Left colon (tissue), 2 donors: ENCODE results near the gene NIM1K. TPM values are rescaled to one million over a fixed set of nuclear protein-coding genes. Genes with fewer than 3 reads are reported as not detected.
"Not testable (repeated sequence)": the region's sequence is repeated elsewhere in the genome, so short reads cannot be mapped to it uniquely, and the experiment has no call there.

Experiments used
- ATAC-seq: fragments of 200-7000 bp; cut with Tn5 transposase; one replicate; pipeline ENCODE4 v1.9.1; 2020; ENCODE audit warnings: mild to moderate bottlenecking, moderate library complexity
- DNase-seq, 2 donors: peaks; one replicate each; pipeline ENCODE4 v3.0.0-alpha.2; 2020
- intact Hi-C, 2 donors: fragments of 100-400 bp; cut with DNase I in 1 of 2; cut with micrococcal nuclease in 1 of 2; formaldehyde crosslinking; loops; one replicate each; pipeline versions ENCODE4 v1.11.2 to v1.14.0; 2022; cut with DNase I, micrococcal nuclease
- total RNA-seq, 2 donors: library from RNA; stranded (reverse); fragmentation: NEBNext Ultra II Directional; extraction: Animal tissue kit (Norgen Biotek cat#: 25700); gene quantifications; one replicate each; pipeline ENCODE4 v1.2.1, GENCODE V29; 2021
- donor health status: DM: no; HTN: no; CAD: no.
- donor health status: DM: yes; HTN: yes; CAD: no.

NIM1K gene
- total RNA-seq, 2 donors from 2014 or later = 0.20 to 0.34 TPM

DNA sequence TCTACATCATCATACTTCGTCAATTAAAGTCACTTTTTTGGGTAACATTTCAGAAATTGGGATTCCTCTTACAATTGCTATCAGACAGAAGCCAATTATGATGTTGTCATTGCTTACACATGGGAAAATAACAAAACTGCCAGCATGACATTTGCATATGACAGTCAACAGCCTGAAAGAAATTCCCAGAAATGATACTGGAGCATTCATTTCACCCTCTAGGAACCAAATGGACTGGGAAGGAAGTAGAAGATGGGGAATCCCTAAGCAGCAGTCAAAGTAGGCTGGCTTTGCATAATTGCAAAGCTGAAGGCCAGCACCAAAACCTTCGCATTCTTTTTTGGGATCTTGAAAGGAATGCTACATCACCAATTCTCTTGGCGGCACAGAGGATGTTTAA is 110.5 kb downstream of the NIM1K start:
- intact Hi-C loops = loop anchor here in 1 of 2 donors (10.0 kb wide), 1 partner anchor 188 kb away; no protein-coding TSS in a partner anchor
- ATAC-seq = no peak

DNA sequence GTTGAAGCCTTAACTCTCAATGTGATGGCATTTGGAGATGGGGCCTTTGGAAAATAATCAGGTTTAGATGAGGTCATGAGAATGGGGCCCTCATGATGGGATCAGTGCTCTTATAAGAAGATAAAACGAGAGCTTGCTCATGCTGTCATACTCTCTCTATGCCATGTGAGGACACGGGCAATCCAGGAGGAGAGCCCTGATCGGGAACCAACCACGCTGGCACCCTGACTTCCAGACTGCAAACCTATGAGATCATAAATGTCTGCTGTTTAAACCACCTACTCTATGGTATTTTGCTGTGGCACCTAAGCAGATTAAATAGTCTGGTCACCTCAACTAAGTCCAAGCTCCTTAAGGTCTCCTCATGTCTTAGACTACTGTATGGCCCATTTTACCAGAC is 111.2 kb downstream of the NIM1K start:
- ATAC-seq = no peak
- no peak for DNase-seq
- intact Hi-C loops = loop anchor here in 1 of 2 donors (10.0 kb wide), 1 partner anchor 188 kb away; no protein-coding TSS in a partner anchor

More for the DNA sequence above, 110.5 kb downstream of the NIM1K start:
- no peak for DNase-seq

DNA sequence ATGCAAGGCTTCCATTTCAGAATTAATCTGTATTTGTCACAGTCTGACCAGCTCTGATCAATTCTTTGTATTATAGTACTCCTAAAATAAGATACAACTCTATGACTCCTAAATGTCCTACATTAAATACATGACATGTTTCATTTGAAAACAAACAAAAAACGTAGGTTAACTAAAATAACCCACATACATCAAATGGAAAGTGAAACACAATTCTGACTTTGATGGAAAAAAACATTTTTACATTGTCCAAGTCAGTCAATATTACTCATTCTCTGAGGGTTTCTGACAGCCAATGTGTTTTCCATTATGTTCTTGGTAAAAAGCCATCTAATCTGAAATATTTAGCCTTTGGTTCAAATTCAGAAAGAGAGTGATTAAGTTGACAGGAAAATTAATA is 112.5 kb downstream of the NIM1K start:
- intact Hi-C loops = loop anchor here in 1 of 2 donors (10.0 kb wide), 1 partner anchor 190 kb away; no protein-coding TSS in a partner anchor
- ATAC-seq = no peak
- DNase-seq = no peak

DNA sequence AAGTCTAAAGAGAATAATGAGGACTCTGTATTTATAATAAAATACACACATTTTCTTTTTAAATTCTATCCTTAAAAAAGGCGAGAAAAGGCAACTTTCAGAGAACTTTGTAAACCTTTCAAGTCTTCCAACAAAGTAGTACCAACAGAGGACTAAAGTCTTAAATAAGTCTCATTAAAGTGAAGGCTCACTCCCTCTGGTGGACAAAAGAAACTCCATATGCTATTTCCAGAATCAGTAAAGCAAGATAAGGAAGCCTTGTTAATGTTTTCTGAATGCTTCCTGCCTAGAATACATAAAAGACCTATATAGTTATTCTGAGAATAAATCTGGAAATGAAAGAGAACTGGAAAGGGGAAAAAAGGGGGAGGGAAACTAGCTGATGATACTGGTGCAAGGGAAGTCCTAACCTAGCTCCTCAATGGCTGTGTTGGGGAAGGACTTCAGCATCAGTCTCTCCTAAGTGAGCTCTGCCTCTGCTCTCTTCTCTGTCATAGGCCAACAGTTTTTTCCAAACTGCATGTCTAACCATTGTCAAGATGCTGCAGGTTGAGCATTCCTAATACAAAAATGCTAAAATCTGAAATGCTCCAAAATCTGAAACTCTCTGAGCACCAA is 114.0 kb downstream of the NIM1K start:
- intact Hi-C loops = loop anchor here in 1 of 2 donors (10.0 kb wide), 1 partner anchor 191 kb away; no protein-coding TSS in a partner anchor
- ATAC-seq (peak; percentile 78), DNase-seq (no peak)

DNA sequence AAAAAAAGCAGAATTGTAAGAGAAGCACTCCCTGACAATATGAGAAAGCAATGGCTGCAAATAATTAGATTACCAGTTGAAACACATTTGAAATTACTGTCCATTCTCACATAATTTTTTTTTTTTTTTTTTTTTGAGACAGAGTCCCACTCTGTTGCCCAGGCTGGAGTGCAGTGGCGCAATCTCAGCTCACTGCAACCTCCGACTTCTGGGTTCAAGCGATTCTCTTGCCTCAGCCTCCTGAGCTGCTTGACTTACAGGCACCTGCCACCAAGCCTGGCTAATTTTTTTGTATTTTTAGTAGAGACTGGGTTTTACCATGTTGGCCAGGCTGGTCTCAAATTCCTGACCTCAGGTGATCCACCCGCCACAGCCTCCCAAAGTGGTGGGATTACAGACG is 114.9 kb downstream of the NIM1K start:
- DNase-seq, ATAC-seq: not testable (repeated sequence)
- intact Hi-C loops = loop anchor here in 1 of 2 donors (10.0 kb wide), 1 partner anchor 192 kb away; no protein-coding TSS in a partner anchor

DNA sequence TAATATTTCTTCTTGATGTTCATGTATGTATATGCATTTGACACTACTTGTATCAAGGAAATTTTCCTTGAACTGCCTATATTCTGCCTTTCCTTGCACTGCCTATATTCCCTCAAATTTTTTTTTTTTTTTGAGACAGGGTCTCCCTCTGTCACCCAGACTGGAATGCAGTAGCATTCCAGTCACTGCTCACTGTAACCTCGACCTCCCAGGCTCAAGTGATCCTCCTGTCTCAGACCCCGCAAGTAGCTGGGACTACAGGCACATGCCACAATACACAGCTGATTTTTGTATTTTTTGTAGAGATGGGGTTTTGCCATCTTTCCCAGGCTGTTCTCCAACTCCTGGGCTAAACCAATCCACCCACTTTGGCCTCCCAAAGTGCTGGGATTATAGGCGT is 117.1 kb downstream of the NIM1K start:
- DNase-seq (no peak), ATAC-seq (no peak)
- intact Hi-C loops = loop anchor here in 1 of 2 donors (10.0 kb wide), 1 partner anchor 194 kb away; no protein-coding TSS in a partner anchor

DNA sequence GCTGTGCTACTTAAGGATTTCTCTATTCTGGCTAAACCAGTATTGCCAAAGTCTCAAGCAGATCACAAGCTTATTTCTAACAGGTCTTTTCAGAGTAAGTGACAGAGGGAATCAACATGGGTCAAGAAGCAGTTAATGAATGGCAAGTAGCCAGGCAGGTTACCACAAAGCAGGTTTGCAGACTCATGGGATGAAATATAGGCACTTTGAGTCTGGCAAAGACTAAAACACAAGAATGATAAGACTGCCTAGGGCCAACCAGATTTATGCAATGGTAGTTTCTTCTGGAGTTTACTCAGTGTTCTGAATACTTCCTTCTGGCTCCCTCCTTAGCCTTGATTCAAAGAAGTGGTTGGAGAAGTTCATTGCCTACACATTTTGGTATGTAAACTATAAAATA is 117.6 kb downstream of the NIM1K start:
- intact Hi-C loops = loop anchor here in 1 of 2 donors (10.0 kb wide), 2 partner anchors 175 to 195 kb away; partner anchors contain the start of gene TMEM267

DNA sequence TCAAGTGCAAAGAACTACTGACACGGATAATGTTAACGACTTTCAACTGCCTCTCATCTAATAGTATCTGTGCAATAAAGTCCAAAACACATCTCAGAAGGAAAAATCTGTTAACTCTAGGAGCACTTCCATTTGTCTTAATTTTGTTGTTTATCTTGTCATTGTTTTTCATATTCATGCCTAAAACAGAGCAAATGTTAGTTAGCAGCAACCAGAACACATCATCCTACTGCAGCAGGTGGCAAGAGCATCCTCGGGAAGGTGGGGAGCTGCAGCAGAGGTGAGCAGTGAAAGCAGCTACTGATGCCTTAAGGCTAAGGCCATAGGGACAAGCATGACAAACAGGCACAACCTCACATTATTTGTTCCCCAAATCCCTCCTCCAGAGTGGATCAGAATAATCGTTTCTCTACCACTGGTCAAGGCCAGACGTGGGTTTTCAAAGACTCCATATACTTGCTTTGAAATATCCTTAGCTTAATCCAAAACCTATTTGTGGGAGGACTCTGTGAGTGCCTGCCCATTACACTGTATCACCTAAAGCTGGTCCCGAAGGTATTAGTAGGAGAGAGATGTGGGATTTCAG is 120.1 kb downstream of the NIM1K start:
- ATAC-seq (no peak), DNase-seq (no peak)
- intact Hi-C loops = loop anchor here in 1 of 2 donors (10.0 kb wide), 1 partner anchor 173 kb away; the partner anchor contains the start of gene TMEM267

More for the DNA sequence above, 117.6 kb downstream of the NIM1K start:
- no peak for ATAC-seq
- no peak for DNase-seq

DNA sequence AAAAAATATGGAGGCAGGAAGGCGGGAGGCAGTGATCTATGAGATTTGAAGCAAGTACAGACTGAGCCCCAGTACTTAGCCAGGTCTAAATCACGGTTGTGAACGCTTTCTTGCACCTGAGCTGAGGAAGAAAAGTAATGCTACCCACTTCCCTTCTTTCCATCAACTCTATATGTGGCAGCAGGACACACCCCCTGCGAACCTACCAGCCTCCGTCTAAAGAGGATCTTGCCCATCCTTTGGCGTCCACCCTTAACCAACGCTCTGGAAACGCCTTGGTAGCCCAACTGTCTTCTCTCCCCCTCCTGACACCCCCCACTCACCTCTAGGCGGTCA is 120.6 kb downstream of the NIM1K start:
- DNase-seq = no peak

DNA sequence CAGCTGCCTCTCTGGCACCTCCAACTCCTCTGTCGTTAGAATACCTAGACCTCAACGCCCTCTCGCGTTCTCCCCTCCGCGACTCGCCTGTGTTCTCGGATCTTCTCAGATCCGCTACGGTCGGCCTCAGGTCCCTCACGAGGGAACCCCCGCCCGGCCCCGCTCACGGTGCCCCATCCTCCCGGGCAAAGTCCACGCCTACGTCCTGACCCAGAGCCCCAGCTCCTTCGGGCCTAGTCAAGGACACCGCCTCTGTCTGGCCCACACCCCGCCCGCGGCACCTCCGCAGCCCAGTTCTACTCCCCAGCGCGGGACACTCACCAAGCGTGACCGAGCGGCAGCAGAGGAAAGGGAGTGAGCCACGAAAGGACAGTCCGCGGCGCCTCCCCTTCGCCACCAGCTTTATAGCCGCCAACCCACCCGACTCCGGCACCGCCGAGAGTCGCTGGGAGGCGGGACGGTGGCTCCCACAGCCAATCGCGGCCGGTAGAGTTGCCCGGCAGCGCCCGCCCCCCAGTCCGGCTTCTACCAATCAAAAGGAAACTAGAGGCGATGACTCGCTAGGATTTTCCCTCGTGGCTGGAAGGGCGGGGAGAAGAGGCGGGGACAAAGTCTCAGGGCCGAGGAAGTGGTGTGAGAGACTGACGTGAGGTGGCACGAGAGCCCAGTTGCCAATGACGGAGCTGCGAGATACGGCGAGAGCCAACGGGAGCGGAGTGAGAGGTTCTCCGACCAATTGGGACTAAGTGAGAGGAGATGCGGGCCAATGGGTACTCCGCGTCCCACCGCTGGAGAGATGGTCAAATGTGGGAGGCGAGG is 121.2 kb downstream of the NIM1K start, which contains the start of gene HMGCS1:
Gene HMGCS1, minus strand, starts transcription at position 378 of the 819 bp plus-strand sequence. CDS start 14,447 bp downstream, outside the sequence.
- ATAC-seq = peak; percentile 91
- intact Hi-C loops = loop anchor here in 1 of 2 donors (10.0 kb wide), 1 partner anchor 172 kb away; the partner anchor contains the start of gene TMEM267
- DNase-seq = peak; percentile 98 to 99

More for the DNA sequence above, 120.6 kb downstream of the NIM1K start:
- intact Hi-C loops = loop anchor here in 1 of 2 donors (10.0 kb wide), 1 partner anchor 172 kb away; the partner anchor contains the start of gene TMEM267
- ATAC-seq = peak; percentile 31

DNA sequence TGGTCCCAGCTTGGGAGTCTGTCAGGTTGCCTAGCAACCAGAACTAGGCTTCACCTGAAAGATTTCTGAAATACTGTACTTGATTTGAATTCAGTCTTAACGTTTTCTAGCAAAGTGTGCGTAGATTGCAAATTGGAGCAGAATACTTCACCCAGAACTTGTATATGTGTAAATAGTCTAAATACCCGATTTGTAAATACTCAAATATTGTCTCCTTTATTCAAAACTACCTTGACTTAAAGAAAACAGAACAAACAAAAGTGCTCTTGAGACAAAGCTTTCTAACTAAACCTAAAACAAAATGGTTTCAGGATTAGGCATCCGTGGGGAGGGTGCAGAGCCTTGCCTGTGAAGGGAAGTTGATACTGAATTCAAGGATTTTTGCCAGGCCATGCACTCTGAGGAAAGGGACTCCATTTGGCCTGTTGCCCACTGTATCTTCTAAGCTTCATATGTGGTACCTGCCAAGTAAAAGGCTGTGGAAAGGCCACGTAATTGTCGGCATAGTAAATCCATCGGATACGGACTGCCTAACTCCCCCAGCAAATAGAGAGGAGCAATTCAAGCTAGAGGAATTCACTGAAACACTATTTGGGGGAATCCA is 121.9 kb downstream of the NIM1K start:
- DNase-seq = peak in 1 of 2 donors; percentile 27
- ATAC-seq = no peak
- intact Hi-C loops = loop anchor here in 1 of 2 donors (10.0 kb wide), 1 partner anchor 171 kb away; the partner anchor contains the start of gene TMEM267

DNA sequence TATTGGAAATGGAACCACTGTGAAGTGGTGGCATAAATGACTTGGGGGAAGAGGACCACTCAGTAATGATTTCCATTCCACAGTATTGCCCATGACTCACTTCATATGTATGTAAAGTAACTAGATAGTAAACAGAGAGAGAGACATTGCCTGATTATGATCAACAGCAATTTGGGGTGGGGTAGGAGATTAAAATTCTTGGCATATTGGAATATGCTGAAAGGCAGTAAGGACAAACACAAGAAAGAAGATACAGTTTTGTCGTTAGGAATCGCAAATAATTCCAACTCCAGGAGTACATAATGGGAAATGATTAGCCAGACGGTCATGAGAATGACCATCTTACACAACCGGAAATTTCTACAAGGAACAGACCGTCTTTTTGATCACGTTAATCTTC is 122.7 kb downstream of the NIM1K start:
- intact Hi-C loops = loop anchor here in 1 of 2 donors (10.0 kb wide), 1 partner anchor 170 kb away; the partner anchor contains the start of gene TMEM267
- DNase-seq = no peak
- ATAC-seq = no peak

DNA sequence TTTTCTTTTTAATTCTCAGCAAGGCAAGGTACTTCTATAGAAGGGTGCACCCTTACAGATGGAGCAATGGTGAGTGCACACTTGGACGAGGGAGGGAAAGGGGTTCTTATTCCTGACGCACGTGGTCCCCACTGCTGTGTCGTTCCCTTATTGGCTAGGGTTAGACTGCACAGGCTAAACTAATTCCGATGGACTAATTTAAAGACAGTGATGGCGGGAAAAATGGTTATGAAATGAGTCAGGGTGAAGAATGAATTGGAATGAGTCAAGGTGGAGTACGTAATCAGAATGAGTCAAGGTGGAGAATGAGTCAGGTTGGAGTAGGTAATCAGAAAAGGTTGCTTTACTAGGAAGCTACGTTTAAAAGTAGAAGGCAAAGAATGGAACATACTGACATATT is 123.2 kb downstream of the NIM1K start:
- ATAC-seq (no peak), DNase-seq (no peak)
- intact Hi-C loops = loop anchor here in 1 of 2 donors (10.0 kb wide), 1 partner anchor 170 kb away; the partner anchor contains the start of gene TMEM267

DNA sequence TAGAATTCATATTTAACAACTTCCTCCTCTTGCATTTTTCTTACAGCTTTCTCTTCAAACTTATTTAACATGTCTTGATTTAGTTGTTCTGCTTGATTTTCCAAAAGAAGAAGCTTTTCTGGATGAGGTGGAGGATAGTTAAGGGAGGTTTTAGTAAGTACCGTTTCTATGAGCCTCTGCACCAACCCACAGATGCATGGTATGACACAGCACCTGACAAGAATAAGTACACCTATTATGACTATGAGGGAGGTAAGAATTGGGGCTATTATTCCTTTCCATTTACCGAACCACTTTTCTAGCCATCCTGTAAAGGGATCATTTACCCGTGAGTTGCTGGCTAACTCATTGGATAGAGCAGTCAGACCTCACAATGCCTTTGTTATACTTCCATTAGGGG is 123.7 kb downstream of the NIM1K start:
- intact Hi-C loops = loop anchor here in 1 of 2 donors (10.0 kb wide), 1 partner anchor 169 kb away; the partner anchor contains the start of gene TMEM267
- DNase-seq = no peak
- ATAC-seq = no peak

DNA sequence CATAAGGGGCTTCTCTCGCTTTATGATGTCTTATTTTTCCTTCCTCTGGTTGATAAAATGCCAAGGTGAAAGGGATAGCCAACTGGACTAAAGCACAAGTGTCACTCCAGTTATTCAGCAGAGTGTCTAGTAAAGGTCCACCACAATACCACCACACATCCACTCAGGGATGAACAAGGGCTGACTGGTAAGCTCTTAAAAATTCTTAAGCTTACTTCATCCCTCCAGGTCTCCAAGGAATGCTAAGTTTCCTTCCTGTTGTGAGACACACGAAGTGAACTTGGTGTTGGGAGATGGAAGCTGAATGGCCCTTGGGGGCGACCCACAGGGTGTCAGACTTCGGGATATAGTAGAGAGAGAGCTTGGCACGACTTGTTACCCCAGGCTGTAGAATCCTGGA is 124.4 kb downstream of the NIM1K start:
- intact Hi-C loops = loop anchor here in 1 of 2 donors (10.0 kb wide), 1 partner anchor 168 kb away; the partner anchor contains the start of gene TMEM267
- ATAC-seq (no peak), DNase-seq (no peak)

DNA sequence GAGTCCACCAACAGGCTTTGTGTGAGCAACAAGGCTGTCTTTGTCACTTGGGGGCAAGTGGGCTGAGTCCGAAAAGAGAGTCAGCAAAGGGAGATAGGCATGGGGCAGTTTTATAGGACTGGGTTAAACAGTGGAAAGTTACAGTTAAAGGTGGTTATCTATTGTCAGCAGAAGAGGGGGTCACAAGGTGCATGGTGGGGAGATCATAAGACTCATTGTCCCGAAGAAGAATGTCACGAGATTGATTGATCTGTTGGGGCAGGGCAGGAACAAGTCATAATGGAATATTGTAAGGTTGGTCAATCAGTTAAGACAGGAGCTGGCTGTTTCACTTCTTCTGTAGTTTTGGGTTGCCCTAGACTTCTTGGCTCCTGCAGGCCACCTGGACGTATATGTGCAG is 128.8 kb downstream of the NIM1K start:
- ATAC-seq (no peak), DNase-seq (no peak)
- intact Hi-C loops = no loop called here

DNA sequence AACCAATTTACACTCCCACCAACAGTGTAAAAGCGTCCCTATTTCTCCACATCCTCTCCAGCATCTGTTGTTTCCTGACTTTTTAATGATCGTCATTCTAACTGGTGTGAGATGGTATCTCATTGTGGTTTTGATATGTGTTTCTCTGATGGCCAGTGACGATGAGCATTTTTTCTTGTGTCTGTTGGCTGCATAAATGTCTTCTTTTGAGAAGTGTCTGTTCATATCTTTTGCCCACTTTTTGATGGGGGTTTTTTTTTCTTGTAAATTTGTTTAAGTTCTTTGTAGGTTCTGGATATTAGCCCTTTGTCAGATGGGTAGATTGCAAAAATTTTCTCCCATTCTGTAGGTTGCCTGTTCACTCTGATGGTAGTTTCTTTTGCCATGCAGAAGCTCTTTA is 131.5 kb downstream of the NIM1K start:
- DNase-seq, intact Hi-C loops, ATAC-seq: not testable (repeated sequence)

DNA sequence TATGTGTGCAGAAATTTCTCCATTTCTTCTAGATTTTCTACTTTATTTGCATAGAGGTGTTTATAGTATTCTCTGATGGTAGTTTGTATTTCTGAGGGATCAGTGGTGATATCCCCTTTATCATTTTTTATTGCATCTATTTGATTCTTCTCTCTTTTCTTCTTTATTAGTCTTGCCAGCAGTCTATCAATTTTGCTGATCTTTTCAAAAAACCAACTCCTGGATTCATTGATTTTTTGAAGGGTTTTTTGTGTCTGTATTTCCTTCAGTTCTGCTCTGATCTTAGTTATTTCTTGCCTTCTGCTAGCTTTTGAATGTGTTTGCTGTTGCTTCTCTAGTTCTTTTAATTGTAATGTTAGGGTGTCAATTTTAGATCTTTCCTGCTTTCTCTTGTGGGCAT is 133.6 kb downstream of the NIM1K start:
- ATAC-seq, DNase-seq, intact Hi-C loops: not testable (repeated sequence)
